GM20431 (cell line): ENCODE data around the gene UGT1A4.
"Not testable (repeated sequence)": the region's sequence is repeated elsewhere in the genome, so short reads cannot be mapped to it uniquely, and the experiment has no call there.

Experiments
- in situ Hi-C: fragments of 300-500 bp; cut with MseI, MboI; formaldehyde crosslinking; loops from one replicate; pipeline ENCODE4 v1.15.0; 2020; ENCODE audit warnings: low sequenced_read_pairs; ENCODE audit not compliant: unreplicated experiment

Gene UGT1A4

GRCh38 chr2:233745073-233745755 is 26.7 kb downstream of the UGT1A4 start:
- in situ Hi-C loops: no loop called here

- in situ Hi-C loops: not testable (repeated sequence)
Measured at GRCh38 chr2:233745838-233746237, 27.3 kb downstream of the UGT1A4 start.

- in situ Hi-C loops: no loop called here
Measured at GRCh38 chr2:233746475-233747282, 28.1 kb downstream of the UGT1A4 start.

- in situ Hi-C loops: no loop called here
Measured at GRCh38 chr2:233747283-233747544, 28.7 kb downstream of the UGT1A4 start.

- in situ Hi-C loops: not testable (repeated sequence)
Measured at GRCh38 chr2:233750689-233751088, 32.2 kb downstream of the UGT1A4 start.

GRCh38 chr2:233751212-233752009 is 32.9 kb downstream of the UGT1A4 start:
- in situ Hi-C loops: not testable (repeated sequence)

- in situ Hi-C loops: no loop called here
Measured at GRCh38 chr2:233754872-233755611, 36.5 kb downstream of the UGT1A4 start.

GRCh38 chr2:233756429-233757081 is 38.0 kb downstream of the UGT1A4 start:
- in situ Hi-C loops: no loop called here

GRCh38 chr2:233758141-233758540 is 39.6 kb downstream of the UGT1A4 start:
- in situ Hi-C loops: no loop called here

GRCh38 chr2:233758849-233759248 is 40.3 kb downstream of the UGT1A4 start:
- in situ Hi-C loops: no loop called here

GRCh38 chr2:233760043-233760442 is 41.5 kb downstream of the UGT1A4 start, which contains the start of gene UGT1A1:
TSS of gene UGT1A1 (plus strand) at chr2:233760270. CDS start at chr2:233760288, 18 bp downstream.
- in situ Hi-C loops: no loop called here

GRCh38 chr2:233761040-233761769 is 42.7 kb downstream of the UGT1A4 start:
- in situ Hi-C loops: no loop called here

- in situ Hi-C loops: no loop called here
Measured at GRCh38 chr2:233764264-233764663, 45.7 kb downstream of the UGT1A4 start.

GRCh38 chr2:233764761-233765160 is 46.2 kb downstream of the UGT1A4 start:
- in situ Hi-C loops: no loop called here

- in situ Hi-C loops: no loop called here
Measured at GRCh38 chr2:233766416-233766815, 47.9 kb downstream of the UGT1A4 start.

- in situ Hi-C loops: no loop called here
Measured at GRCh38 chr2:233768076-233768475, 49.5 kb downstream of the UGT1A4 start.

- in situ Hi-C loops: no loop called here
Measured at GRCh38 chr2:233769260-233769659, 50.7 kb downstream of the UGT1A4 start.

GRCh38 chr2:233772153-233772552 is 53.6 kb downstream of the UGT1A4 start:
- in situ Hi-C loops: no loop called here

- in situ Hi-C loops: no loop called here
Measured at GRCh38 chr2:233772583-233772982, 54.0 kb downstream of the UGT1A4 start.
